ENCODE results near the gene POLG2.
A peak's percentile ranks its signal among the peaks of the same experiment; 100 is the strongest.

The POLG2 gene

GRCh38 chr17:64496786-64497564 is at the start of gene POLG2:
TSS of gene POLG2 (minus strand) at chr17:64497054. CDS start at chr17:64496968, 86 bp downstream.
- DNase-seq, result peak; percentile 97

- DNase-seq, result no peak
These were observed 47.9 kb upstream of the POLG2 start for GRCh38 chr17:64544742-64545141.

- DNase-seq, result no peak
These were observed 43.4 kb upstream of the POLG2 start for GRCh38 chr17:64540118-64540776.

- DNase-seq, result no peak
These were observed 41.8 kb upstream of the POLG2 start for GRCh38 chr17:64538508-64539130.

- DNase-seq, result no peak
These were observed 40.6 kb upstream of the POLG2 start for GRCh38 chr17:64537488-64537887.

- no peak for DNase-seq
These were observed 40.1 kb upstream of the POLG2 start for GRCh38 chr17:64536913-64537312.

- no peak for DNase-seq
These were observed 38.5 kb upstream of the POLG2 start for GRCh38 chr17:64535357-64535756.

GRCh38 chr17:64534187-64534586 is 37.3 kb upstream of the POLG2 start:
- DNase-seq, result no peak

GRCh38 chr17:64533784-64534183 is 36.9 kb upstream of the POLG2 start:
- DNase-seq, result no peak

- DNase-seq, result no peak
These were observed 35.6 kb upstream of the POLG2 start for GRCh38 chr17:64532409-64532808.

- DNase-seq, result no peak
These were observed 35.1 kb upstream of the POLG2 start for GRCh38 chr17:64531955-64532371.

- no peak for DNase-seq
These were observed 32.4 kb upstream of the POLG2 start for GRCh38 chr17:64529221-64529620.

- no peak for DNase-seq
These were observed 31.1 kb upstream of the POLG2 start for GRCh38 chr17:64527914-64528313.

- no peak for DNase-seq
These were observed 23.5 kb upstream of the POLG2 start for GRCh38 chr17:64520359-64520758.

GRCh38 chr17:64519601-64520000 is 22.7 kb upstream of the POLG2 start:
- no peak for DNase-seq

- no peak for DNase-seq
These were observed 19.0 kb upstream of the POLG2 start for GRCh38 chr17:64515829-64516228.

GRCh38 chr17:64515419-64515818 is 18.6 kb upstream of the POLG2 start:
- no peak for DNase-seq

- DNase-seq, result no peak
These were observed 12.3 kb upstream of the POLG2 start for GRCh38 chr17:64509179-64509578.

GRCh38 chr17:64508683-64509082 is 11.8 kb upstream of the POLG2 start:
- DNase-seq, result no peak

- DNase-seq, result peak; percentile 50
These were observed 10.5 kb upstream of the POLG2 start for GRCh38 chr17:64507413-64507782.

- DNase-seq, result peak; percentile 97
These were observed 9.9 kb upstream of the POLG2 start, which contains the start of gene CEP95 for GRCh38 chr17:64506576-64507412. TSS of gene CEP95 (plus strand) at chr17:64506977. CDS start at chr17:64507098, 121 bp downstream.

- peak; percentile 99 for DNase-seq
These were observed 9.3 kb upstream of the POLG2 start, which contains the start of gene DDX5 for GRCh38 chr17:64506201-64506575. TSS of gene DDX5 (minus strand) at chr17:64506289. CDS start at chr17:64506119, 170 bp downstream.
